Measurements from ENCODE around the gene HEXIM2.

HEXIM2 gene

DNA sequence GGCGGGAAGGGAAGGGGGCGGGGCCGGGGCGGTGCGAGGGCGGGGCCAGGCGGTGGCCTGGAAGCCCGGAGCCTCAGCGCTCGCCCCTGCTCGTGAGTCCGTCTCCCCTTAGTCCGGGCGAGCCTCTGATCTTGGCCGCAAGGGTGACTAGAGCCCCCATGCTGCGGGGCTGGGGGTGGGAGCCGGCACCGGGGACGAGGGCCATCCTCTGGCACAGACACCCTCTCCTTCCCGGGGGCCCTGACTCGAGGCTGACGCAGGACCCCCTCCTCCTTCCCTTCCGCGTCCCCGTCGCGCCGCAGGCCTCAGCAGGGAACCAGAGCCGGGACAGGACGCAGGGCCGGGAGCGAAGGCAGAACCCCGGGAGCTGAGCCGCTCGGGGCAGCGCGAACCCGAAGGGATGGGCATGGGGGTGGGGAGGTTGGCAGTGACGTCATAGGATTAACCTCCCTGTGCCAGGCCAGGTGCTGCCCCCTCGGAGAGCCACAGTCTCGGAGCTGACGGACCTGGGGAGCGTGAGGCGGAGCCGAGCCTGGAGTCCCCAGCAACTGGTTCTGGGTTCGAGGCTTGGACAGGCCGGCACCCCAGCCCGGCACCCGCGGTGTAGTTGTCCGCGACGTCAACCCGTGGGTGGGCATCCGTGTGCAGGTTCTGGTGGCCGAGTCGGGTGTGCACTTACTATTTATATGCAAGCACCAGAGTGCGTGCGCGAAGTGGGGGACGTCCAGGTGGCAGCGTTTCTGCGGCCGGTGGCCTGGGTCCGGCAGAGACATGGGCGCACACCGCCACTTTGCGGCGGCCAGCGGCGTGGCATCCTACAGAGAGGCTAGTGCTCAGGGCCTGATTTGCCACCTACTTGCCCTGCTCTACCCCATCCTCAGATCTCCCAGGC, 28.9 kb upstream of the HEXIM2 start:
- no peak for TF ChIP-seq ZFX (IDR thresholded peaks at IDR 0.05; ENCODE audit: borderline replicate concordance)
- TF ChIP-seq, protein P1, sequence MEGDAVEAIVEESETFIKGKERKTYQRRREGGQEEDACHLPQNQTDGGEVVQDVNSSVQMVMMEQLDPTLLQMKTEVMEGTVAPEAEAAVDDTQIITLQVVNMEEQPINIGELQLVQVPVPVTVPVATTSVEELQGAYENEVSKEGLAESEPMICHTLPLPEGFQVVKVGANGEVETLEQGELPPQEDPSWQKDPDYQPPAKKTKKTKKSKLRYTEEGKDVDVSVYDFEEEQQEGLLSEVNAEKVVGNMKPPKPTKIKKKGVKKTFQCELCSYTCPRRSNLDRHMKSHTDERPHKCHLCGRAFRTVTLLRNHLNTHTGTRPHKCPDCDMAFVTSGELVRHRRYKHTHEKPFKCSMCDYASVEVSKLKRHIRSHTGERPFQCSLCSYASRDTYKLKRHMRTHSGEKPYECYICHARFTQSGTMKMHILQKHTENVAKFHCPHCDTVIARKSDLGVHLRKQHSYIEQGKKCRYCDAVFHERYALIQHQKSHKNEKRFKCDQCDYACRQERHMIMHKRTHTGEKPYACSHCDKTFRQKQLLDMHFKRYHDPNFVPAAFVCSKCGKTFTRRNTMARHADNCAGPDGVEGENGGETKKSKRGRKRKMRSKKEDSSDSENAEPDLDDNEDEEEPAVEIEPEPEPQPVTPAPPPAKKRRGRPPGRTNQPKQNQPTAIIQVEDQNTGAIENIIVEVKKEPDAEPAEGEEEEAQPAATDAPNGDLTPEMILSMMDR (IDR thresholded peaks at IDR 0.05): peak; percentile 83
- H3K27ac ChIP-seq: peak overlapping the region; percentile 56

DNA sequence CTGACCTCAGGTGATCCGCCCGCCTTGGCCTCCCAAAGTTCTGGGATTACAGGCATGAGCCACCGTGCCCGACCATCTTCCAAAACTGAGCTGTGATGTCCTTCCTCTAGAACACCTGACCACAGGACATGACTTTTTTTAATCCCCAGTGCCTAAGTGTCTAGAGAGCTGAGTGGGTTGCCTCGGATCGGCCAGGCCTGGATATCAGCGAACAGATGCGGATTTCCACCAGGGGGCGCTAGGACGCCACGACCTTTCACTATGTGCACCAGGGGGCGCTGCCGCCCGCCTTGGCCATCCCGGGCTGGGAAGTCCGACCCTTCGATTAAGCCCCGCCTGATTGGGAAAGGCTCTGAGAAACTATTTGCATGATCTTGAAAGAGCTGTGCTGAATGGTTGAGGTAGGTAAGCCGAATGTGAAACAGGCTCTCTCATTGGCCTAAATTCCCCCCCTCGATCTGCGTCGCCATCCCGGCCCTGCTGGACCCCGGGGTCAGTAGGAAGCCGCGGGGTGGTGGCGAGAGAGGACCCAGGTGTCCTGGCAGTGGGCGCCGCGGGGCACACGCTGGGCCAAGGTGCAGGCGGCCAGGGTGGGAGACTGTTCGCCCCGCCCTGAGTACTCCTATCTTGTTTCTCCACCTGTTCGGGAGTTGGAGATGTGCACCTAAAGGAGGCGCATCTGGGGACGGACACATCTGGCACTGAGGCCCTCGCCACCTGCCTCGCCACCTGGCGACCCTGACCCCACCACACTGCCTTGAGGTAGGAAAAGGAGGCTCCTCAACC, 26.3 kb upstream of the HEXIM2 start, which contains the start of gene ACBD4:
Gene ACBD4, plus strand, starts transcription at position 496 of the 786 bp plus-strand sequence. CDS start 458 bp downstream, outside the sequence.
- H3K27ac ChIP-seq: peak within 1 kb of the TSS; percentile 25; the same call in 1 of the 2 replicates
- TF ChIP-seq ZFX (IDR thresholded peaks at IDR 0.05; ENCODE audit: borderline replicate concordance): no peak
- TF ChIP-seq, protein P1 (IDR thresholded peaks at IDR 0.05): peak; percentile 100

DNA sequence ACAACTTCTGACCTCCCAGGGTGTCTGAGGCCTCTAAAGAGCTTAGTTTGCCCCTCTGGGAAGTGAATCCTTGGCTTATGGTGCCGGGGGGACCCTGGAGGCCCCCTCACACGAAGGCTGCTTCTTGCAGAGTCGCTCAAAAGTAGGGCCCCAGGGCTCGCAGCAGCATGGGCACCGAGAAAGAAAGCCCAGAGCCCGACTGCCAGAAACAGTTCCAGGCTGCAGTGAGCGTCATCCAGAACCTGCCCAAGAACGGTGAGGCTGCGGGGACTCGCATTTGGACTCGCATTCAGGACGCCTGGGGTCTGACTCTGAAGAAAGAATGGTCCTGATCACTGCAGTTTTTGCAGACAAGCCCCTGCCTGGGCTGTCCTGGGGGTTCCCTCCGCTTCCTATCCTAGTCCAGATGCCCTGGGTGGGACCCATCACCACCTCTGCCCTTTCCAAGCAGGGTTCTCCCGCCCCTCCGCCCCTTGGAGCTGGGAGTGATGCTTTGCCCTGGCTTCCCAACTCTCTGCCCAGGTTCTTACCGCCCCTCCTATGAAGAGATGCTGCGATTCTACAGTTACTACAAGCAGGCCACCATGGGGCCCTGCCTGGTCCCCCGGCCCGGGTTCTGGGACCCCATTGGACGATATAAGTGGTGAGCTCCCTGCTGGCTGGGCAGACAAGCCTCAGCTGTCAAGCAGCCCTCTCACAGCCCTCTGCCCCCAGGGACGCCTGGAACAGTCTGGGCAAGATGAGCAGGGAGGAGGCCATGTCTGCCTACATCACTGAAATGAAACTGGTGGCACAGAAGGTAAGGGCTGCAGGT, 25.5 kb upstream of the HEXIM2 start:
- TF ChIP-seq, protein P1 (IDR thresholded peaks at IDR 0.05): no peak
- no peak for TF ChIP-seq ZFX (IDR thresholded peaks at IDR 0.05; ENCODE audit: borderline replicate concordance)
- H3K27ac ChIP-seq: peak overlapping the region; percentile 25; the same call in 1 of the 2 replicates

DNA sequence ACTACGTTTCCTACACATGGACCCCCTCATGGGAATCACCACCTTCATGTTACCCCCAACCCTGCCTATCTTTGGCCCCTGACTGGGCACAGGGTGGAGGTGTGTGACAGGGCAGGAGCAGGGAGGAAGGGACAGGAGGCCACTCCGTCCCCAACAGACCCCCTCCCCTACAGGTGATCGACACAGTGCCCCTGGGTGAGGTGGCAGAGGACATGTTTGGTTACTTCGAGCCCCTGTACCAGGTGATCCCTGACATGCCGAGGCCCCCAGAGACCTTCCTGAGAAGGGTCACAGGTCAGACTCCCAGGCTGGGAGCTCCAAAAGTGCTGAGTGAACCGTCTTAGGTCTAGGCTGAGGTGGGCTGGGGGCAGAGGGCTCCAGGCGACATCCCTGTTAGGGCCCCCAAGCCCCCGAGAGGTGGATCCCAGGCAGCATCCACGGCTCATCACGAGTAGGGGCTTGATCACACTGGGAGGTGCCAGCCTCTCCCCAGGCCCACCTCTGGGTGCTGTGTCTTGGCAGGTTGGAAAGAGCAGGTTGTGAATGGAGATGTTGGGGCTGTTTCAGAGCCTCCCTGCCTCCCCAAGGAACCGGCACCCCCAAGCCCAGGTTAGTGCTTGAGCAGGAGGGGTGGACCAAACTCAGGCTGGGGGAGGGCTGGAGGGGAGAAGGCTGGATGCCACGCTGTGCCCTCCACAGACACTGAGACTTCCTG, 24.7 kb upstream of the HEXIM2 start:
- no peak for TF ChIP-seq ZFX (IDR thresholded peaks at IDR 0.05; ENCODE audit: borderline replicate concordance)
- TF ChIP-seq, protein P1 (IDR thresholded peaks at IDR 0.05): no peak
- H3K27ac ChIP-seq: no peak overlapping the region

DNA sequence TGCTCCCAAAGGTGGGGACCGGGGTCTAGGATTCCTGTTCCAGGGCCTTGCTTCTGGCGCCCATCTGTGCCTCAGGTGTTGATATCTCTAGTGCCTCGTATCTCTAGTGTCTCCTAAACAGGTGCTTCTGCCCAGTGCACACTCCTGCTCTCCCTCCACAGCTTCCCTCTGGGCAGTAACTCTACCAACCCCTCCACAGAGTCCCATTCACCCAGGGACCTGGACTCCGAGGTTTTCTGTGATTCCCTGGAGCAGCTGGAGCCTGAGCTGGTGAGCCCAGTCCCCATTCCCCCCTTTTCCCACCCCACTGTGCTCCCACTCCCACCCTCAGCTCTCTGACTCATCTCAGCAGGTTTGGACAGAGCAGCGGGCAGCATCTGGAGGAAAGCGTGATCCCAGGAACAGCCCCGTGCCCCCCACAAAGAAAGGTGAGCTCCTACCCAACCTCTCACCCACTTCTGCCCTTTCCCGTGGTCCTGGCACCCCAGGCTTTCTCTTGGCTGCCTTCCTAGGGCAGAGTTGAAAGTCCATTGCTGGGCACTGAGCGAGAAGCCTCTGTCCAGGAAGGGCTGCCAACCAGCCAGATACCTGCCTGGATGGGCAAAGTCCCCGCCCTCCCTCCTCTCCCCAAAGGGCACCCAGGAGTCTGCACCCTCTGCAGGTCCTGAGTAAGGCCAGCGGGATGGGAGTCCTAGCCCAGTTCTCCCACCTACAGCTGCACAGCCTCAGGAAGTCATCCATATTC, 23.9 kb upstream of the HEXIM2 start:
- no peak overlapping the region for H3K27ac ChIP-seq
- TF ChIP-seq, protein P1 (IDR thresholded peaks at IDR 0.05): no peak
- no peak for TF ChIP-seq ZFX (IDR thresholded peaks at IDR 0.05; ENCODE audit: borderline replicate concordance)

Data from 22Rv1 (cell line).